22Rv1 (cell line): ENCODE data around the gene OSBPL2.

Experiments
- CTCF ChIP-seq: fragments of 450-650 bp; IDR thresholded peaks from 2 replicates; pipeline ENCODE4 v1.5.1; 2017; ENCODE audit warnings: mild to moderate bottlenecking
- ZFX ChIP-seq: fragments of 450-650 bp; IDR thresholded peaks from 2 replicates; pipeline ENCODE4 v1.6.1; 2017; ENCODE audit warnings: antibody characterized with exemption, borderline replicate concordance

- TF ChIP-seq CTCF (no peak), ZFX (no peak)
Observed at GRCh38 chr20:62284448-62284847, 46.1 kb downstream of the OSBPL2 start.
